DMS 273 (cell line): ENCODE data around the gene FRA10AC1.
"Not testable (repeated sequence)": the region's sequence is repeated elsewhere in the genome, so short reads cannot be mapped to it uniquely, and the experiment has no call there.

Experiments used
- DNase-seq: peaks from one replicate; lab custom pipeline; 2025; ENCODE audit not compliant: unreplicated experiment; lab: John Stamatoyannopoulos, UW

The FRA10AC1 gene

DNA sequence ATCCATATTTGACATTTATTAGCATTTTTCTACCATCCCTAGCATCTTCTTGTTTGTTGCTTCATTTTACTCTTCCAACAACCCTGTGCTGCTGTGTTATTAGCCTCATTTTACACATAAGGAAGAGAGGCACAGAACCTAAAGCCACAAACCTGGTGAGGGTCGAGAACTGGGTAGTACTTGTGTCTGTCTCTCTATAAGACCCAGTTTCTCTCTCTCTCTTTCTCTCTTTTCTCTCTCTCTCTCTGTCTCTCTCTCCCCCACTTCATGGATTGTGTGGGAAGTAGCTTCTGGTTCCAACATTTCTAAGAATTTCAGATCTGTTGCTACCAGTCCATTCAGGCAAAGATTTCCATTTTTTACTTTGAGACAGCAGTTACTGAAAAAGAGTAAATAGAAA lies 1.4 kb upstream of the FRA10AC1 start:
- DNase-seq = no peak

DNA sequence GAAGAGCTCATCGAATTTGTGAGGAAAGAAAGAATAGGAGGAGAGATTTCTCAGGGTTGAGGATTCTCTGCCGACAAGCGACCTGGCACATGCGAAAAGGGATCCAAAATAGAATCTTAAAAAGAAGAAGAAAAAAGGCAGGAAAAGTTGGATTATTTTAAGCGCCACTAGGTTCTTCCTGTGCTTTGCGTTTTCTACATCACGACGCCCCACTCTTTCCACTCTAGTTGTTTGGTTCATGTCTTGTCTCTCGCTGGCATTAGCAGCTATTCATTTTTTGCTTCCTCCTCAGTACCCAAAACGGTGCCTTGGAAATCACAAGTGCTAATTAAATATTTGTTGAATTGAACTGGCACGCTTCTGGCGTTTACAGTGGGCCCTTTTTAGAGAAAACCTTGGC lies 674 bp upstream of the FRA10AC1 start:
- DNase-seq = peak; percentile 45

- DNase-seq = peak; percentile 56
Measured at GRCh38 chr10:93701866-93702209, 554 bp downstream of the FRA10AC1 start.

DNA sequence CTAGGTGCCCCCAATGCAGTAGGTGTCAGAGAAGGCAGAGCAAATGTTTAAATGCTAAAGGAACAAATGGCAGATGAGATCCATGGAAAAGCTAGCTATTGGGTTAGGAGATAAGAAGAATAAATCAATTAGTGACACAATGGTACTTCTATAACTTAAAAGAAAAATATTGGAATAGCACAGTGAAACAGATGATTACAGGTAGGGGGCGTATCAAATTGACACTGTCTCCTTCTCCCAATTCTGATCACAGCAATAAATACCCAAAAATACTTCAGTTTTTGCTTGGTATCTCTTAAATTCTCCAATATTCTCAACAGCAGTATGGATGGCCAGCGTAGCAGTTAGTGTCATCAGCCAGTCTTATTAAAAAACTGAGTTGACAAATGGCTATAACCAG lies 5.2 kb downstream of the FRA10AC1 start:
- DNase-seq = no peak

DNA sequence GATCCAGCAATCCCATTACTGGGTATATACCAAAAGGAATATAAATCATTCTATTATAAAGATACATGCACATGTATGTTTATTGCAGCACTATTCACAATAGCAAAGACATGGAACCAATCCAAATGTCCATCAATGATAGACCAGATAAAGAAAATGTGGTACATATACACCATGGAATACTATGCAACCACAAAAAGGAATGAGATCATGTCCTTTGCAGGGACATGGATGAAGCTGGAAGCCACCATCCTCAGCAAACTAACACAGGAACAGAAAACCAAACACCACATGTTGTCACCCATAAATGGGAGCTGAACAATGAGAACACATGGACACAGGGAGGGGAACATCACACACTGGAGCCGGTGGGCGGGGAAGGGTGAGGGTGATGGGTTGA lies 5.8 kb downstream of the FRA10AC1 start:
- not testable (repeated sequence) for DNase-seq

DNA sequence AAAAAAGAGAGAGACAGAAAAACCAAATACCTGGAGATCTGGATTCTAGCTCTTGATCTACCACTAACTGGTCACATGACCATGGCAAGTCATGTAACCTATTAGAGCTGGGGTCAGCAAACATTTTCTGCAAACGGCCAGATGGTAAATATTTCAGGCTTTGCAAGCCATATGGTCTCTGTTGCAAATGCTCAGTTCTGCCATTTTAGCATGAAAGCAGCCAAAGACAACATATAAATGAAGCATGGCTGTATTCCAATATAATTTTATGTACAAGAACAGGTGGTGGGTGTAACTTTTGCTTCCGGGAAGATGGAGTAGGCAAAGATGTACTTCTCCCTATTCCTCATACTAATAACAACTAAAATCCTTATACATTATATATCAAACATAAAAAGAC lies 6.7 kb downstream of the FRA10AC1 start:
- peak; percentile 93 for DNase-seq

DNA sequence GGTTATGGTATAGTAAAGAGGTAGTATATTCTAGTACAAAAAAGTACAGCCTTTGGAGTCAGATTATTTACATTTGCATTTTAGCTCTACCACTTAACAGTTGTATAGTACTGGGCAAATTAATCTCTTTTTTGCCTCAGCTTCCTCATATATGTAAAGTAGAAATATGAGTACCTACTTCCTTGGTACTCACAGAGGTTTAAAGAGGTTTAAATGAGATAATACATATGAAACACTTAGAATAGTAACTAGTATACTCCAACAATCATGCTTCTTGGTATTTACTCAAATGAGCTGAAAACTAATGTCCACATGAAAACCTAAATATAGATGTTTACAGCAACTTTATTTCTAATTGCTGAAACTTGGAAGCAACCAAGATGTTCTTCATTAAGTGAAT lies 14.7 kb downstream of the FRA10AC1 start:
- no peak for DNase-seq

DNA sequence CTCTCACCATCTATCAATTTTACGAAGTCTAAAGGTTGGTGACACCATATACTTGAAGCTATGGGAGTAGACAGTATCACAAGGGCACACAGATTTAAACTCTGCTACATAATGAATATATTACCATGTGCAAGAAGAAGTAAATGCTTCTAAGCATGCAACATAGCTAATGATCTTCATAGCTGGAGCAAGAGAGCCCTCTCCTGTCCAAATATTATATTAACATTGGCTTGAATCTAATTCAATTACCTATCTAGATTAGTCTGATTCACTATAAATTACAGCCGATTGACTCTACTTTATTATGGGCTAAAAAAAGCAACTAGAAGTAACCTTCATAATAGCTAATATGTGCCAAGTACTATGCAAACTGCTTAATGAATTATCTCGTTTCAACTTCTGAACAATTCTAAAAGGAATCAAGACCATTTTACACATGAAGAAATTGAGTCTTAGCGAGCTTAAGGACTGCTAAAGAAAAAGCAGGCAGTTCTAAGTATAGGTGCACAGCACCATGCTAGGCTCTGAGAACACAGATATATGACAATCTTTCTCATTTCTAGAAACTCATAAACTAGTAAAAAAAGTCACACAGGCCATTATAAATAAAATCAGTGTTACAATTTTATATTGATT lies 21.9 kb downstream of the FRA10AC1 start:
- DNase-seq = peak; percentile 72

- no peak for DNase-seq
Measured at GRCh38 chr10:93678805-93679587, 23.4 kb downstream of the FRA10AC1 start.

DNA sequence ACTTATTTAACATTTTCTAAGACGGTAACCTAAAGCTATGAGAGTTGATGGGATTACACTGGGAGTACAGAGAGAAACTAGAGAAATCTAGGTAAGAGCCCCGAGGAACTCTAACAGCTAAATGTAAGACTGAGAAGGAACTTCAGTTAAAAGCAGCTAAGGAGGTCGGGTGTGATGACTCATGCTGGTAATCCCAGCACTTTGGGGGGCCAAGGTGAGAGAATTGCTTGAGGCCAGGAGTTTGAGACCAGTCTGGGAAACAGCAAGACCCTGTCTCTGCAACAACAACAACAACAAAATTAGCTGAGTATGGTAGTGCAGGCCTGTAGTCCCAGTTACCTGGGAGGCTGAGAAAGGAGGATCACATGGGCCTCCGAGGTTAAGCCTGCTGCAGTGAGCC lies 24.0 kb downstream of the FRA10AC1 start:
- no peak for DNase-seq

DNA sequence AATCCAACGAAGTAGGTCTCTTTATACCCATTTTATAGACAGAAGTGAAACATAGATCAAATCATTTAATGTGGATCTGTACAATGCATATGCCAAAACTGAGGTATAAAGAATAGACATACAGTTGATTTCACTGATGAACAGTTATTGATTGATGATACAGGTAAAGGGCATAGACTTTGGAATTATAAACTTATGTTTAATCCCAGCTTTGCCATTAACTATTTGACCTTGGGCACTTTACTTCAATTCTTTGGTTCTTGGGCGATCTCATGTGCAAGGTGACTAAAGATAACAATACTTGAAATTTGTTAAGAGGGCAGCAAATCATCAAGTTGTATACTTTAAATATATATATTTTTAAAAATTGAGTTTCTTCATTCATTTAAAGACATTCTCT lies 28.6 kb downstream of the FRA10AC1 start:
- DNase-seq = no peak

- no peak for DNase-seq
Measured at GRCh38 chr10:93672890-93673289, 29.5 kb downstream of the FRA10AC1 start.

DNA sequence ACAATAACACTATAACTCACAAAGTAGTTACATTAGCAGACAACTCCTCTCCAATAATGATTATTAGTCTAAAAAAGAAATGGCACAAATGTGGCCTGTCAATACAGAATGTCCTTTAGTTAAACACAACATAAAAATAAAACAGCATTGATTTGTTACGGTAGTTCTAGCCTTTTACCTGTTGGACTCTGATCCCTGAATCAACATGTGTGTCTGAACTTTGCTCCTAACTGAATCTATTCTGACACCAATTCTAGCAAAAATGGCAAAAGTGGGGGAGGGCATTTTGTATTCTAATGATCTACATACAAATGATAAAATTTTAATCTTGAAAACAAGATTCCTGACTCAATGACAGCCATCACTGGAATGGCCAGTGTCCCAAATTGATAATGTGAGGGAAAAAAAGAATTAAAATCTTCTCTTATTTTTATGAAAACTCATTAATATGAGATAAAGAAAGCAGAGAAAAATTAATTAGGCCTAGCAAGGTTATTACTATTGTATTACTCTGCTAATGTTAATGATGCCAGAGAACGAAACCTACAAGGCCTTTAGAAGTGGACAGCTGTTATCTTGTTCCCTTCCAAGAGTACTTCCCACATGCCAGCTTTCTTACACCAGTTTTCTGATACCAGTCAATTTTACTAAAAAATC lies 30.2 kb downstream of the FRA10AC1 start:
- no peak for DNase-seq

DNA sequence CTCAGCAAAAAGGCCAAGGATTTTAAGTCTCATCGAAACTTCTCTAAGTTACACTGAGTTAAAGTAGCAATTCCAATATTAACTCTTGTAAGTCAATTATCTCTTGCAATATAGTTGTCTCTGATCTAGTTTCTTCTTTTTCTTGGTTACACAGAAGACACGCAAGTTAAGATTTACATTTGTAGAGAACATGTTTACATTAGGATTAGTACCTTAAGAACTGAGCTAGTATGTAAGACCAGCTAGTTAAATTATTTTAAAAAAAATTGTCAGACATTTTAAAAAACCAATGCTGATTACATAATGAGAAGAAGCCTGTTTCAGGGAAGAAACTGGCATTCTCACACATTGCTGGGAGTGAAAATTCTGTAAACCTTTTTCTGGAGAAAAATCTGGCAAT lies 31.4 kb downstream of the FRA10AC1 start:
- no peak for DNase-seq

- DNase-seq = no peak
Measured at GRCh38 chr10:93670372-93670771, 32.0 kb downstream of the FRA10AC1 start.

- no peak for DNase-seq
Measured at GRCh38 chr10:93667795-93668194, 34.6 kb downstream of the FRA10AC1 start.

DNA sequence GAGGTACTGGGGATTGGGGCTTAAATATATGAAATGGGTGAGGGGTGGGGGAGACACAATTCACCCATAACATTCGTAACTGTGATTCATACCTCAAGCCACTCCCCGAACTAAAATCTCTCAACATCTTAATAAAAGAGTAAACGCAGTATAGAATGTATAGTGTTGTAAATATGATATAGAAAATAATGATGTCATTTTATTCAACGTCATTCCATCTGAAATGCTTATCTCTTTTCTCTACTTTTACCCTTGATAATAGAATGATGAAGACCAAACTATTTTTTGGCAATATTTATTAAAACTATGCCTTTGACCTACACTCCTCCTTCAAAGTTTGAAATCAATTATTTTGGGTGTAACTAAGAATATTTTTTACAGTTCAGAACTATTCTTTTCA lies 36.4 kb downstream of the FRA10AC1 start:
- no peak for DNase-seq

DNA sequence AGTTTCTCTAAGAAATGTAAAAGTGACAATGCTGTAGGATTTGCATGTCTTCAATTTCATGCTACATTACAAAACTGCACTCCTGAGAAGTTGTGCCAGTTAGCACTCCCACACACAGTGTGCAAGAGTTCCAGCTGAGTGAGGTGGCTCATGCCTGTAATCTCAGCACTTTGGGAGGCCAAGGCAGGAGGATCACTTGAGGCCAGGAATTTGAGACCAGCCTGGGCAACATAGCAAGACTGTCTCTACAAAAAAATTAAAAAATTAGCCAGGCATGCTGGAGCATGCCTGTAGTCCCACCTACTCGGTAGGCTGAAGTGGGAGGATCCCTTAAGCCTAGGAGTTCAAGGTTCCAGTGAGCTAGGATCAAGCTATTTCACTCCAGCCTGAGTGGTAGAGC lies 44.6 kb downstream of the FRA10AC1 start:
- no peak for DNase-seq

DNA sequence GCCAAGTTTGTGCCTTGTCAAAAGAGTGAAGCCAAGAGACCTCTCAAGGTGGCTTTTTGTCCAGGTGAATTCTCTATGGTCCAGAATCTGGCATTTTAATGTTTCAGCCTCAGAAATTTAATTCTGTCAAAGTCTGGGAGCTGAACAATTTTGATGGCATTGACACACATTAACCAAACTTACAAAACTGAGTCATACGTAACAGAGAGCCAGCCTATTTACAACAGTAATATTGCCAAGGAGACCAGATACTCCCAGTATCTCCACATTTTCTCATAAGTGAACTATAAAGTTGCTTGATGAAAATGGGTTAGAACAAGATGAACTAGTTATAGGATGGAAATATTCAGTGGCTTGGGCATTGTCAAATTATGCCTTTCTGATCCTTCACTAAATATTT lies 46.2 kb downstream of the FRA10AC1 start:
- no peak for DNase-seq

GRCh38 chr10:93654201-93654600 lies 48.2 kb downstream of the FRA10AC1 start:
- no peak for DNase-seq

DNA sequence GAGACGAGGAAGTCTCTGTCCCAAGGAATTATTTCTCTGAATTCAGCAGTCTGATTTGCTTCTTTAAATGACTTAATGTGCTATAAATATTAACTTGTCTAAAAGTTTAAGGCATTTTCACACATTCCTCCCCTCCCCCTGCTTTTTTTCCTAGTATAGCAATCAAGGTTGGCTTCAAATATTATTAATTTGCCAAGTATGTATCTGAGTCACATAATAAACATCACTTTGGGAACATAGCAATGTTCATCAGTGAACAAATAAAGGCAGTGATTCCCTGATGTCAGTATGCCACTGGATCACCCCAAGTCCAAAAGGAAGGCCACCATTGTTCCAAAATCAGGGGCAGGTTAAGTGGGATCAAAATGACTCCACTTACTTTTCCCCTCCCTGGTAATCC lies 49.5 kb downstream of the FRA10AC1 start:
- DNase-seq = no peak

DNA sequence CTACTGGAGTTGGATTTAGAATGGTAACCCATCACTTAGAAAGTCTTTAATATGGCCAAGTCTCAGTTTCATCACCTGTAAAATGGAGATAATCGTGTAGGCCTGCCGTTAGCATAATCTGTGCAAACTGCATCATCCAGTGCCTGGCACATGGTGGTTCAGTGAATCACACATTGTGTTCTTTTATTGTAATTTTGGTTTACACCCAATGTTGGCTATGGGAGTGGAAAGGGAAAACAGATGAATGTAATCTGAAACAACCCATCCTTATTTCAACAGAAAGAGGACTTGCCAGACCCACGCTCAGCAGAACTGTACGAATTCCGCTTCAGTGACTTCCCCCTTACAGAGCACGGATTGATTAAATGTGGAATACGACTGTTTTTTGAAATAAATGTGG lies 62.6 kb downstream of the FRA10AC1 start:
- no peak for DNase-seq
